GM18909 (cell line): ENCODE data around the gene ZNF423.

Source experiments
- ATAC-seq: cut with Tn5 transposase; IDR thresholded peaks from one replicate; pipeline ENCODE4 v1.9.1; 2021; ENCODE audit warnings: mild to moderate bottlenecking; ENCODE audit not compliant: unreplicated experiment, poor library complexity

ZNF423 gene

DNA sequence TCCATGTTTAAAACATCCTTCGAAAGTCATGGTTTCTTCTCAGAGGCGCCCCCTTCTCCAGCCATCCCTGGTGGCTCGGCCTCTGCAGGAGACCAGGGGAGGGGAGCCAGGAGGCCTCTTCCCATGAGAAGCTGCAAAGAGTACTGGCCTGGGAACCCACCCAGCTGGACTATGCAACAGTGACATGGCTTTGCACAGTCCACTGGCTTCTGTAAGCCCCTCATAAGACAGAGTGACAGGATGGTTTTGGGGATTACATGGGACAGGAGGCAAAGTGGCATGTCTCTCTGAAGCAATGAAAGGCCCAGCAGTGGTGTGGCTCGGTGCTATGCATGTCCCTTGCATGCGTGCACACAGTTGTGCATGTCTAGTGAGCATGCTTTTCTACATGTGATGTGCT lies 382.8 kb downstream of the ZNF423 start:
- no peak for ATAC-seq

DNA sequence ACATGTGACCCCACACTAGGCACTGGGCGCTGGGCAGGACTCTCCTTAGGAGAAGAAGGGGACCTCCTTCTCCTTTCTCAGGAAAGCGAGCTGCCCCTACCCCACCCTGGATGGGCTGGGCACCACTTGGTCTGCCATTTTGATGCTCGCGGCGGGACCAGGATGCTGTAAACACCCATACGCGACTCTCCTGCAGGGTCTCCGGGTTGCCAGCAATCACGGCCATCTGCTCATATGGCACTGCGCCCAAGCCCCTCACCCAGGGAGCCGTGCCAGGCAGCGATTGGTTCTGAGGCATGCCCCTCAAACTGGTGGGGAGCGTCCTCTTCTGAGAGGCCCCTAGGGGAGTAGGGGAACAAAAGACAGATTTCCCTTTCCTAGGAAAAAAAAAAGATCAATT lies 383.3 kb downstream of the ZNF423 start:
- no peak for ATAC-seq

DNA sequence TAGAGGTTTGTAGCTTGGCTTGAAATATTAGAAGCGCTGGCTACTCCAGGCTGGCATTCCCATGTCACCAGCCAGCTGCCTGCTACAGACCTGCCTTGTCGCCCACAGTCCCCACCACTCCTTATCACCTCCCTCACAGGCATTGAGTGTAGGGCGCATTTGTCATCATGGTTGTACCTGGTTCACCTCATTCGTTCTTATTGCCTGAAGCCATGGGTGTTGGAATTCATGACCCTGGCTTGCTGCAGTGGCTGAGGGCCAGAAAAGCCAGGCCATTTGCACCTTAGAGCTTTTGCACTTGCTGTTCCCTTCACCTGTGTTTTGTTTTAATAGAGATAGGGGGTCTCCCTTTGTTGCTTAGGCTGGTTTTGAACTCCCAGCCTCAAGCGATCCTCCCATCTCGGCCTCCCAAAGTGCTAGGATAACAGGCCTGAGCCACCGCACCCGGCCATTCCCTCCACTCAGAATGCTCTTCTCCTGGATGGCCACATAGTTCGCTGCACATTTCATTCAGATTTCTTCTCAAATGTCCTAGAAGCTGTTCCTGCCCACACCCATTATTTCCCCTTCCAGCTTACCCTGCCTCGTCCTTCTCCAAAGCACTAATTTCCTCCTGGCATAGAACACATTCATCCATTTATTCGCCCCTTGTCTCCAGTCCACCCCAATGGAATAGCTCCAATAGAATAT lies 384.7 kb downstream of the ZNF423 start:
- ATAC-seq, result no peak

DNA sequence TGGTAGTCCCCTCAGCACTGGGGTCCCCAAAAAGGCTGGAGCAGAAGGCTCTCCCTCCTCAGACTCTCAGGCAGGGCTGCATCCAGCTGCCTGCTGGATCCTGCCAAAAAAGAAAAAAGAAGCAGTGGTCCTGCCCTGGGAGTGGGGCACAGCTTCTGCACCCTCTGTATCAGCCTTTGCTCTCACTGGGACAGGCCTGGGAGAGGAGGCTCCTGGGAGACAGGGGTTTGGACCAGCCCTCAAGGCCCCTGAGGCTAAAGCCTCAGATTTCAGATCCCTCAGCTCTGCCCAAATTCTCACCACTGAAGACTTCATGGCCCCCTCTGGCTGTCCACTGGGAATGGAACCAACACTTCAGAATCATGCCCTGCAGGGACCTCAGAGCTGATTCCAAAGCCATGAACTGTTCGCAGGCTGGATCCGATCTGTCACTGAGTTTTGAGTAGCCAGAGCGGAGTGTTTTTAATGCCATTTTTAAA lies 385.4 kb downstream of the ZNF423 start:
- ATAC-seq, result no peak

DNA sequence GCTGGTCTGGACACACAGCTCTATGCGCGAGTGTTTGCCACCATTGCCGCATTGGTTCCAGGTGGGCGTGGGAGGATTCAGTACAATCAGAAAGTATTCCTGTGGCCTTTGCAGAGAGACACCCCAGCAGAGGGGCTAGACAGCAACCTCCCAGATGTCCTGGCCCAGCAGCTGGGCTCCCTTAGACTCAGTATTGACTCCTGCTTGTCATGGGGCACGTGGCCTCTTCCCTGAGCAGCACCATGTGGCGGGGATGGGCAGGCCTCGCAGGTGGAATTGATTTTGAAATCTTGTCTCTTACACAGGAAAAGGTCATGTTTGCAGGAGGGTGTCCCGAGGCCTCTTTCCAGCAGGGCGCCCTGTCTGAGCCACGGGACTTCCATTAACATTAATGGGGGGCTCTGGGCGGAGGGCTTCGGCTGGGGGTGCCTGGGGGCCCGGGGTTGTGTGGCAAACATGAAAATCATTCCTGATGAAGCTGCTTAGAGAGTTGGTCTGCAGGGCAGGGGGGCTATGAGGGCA lies 385.9 kb downstream of the ZNF423 start:
- no peak for ATAC-seq

DNA sequence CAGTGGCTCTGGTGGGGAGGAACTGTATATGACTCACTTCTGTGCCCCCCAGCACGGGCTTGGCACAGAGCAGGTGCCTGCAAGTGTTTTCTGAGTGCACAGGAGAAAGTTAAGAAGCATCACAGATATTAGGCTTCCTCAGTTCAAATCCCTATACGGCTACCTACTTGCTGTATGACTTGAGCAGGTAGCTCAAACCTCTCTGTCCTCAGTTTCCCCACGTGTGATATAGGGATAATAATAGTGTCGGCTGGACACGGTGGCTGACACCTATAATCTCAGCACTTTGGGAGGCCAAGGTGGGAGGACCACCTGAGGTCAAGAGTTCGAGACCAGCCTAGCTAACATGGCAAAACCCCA lies 386.6 kb downstream of the ZNF423 start:
- no peak for ATAC-seq

DNA sequence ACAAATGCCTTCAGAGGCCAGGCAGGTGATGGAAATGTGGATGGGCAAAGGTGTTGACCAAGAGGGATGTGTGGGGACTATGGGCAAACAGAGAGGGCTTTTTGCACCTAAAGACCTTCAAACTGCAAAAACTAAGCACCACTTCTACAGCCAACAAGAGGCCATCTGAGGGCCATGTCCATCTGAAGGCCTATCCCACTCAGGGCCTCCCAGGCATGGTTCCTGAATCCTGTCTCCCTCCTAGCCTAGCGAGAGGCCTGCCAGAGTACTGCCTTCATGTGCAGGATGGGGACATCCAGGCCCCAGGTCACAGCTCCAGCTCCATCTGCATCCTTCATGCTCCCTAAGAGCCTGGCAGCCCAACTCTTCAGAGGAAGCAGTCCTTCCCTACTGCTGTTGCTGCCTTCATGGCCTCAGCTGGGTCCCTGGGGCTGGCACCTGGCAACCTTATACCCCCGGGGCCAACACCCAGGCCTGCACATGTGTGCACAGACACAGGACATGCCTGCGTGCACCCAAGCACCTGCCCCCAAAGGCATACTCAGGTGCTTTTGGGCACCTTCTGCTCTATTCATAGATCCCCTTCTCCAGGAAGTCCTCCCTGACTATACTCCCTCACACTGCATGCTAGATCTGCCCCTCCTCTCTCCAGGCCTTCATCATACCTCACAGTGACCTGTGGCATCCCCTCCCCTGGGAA lies 387.2 kb downstream of the ZNF423 start:
- ATAC-seq, result no peak

DNA sequence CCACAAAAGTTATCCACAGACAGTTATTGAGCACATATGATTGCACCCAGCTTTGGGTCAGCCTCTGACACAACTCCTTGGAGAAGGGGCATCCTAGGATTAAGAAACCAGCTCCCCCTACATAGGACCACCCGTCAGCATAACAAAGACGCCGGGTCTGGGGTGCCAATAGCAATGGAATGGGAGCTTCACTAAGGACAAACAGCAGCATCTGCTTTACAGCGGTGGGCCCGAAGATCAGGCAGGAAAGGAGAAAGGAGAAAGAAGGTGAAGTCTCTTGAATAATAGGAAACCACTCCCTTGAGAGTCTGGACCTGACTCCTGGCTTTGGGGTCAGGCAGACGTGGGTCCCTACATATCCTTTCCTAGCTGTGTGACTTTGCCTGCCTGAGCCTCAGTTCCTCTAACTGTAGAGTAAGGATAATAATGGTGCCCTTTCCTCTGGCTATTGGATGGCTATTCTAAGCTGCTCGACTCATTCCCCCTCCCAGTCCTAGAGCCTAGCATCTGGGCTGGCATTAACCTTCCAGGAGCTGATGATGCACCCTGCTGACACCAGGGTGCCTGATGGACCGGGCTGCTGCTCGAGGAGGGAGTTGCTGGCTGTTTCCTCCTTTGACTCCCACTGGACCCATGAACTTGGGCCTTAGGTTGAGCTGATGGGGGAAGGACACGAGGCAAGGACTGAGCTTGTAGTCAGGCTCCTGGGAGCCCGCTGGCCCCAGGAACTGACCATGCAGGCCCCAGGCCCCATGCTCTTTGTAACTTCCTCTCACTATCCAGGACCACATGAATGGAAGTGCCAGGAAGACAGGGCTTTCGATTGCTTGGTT lies 388.2 kb downstream of the ZNF423 start:
- ATAC-seq, result no peak

DNA sequence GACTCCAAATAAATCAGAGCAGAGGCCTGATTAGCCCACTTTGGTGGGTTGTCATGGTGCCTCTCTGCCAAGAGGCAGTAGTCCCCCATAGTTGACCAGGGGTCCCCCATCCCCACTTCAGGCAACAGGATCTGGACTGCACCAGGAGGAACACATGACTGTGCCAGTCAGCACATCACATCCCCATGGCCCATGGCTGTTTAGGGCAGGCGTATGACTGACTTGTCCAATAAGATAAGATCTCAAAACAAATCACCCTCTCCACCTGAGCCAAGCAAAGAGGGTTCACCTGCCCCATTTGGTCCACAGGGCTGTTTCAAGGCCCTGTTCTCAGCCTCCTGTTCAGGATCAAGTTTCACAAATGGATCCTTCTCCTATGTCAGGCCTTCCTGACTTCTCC lies 389.0 kb downstream of the ZNF423 start:
- no peak for ATAC-seq

DNA sequence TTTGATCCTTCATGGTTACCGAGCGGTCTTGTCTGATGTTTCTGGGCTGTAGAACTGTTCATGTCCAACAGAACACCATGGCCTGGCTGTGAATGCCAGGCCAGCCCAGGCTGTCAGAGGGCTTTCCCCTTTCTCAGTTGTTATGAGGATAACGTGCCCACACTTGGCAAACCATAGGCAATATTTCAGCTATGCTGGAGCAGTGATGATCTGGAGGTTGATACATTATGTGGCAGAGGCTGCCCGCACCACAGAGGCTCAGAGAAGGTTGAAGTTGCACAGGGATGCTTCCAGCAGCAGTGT lies 389.4 kb downstream of the ZNF423 start:
- ATAC-seq, result no peak

DNA sequence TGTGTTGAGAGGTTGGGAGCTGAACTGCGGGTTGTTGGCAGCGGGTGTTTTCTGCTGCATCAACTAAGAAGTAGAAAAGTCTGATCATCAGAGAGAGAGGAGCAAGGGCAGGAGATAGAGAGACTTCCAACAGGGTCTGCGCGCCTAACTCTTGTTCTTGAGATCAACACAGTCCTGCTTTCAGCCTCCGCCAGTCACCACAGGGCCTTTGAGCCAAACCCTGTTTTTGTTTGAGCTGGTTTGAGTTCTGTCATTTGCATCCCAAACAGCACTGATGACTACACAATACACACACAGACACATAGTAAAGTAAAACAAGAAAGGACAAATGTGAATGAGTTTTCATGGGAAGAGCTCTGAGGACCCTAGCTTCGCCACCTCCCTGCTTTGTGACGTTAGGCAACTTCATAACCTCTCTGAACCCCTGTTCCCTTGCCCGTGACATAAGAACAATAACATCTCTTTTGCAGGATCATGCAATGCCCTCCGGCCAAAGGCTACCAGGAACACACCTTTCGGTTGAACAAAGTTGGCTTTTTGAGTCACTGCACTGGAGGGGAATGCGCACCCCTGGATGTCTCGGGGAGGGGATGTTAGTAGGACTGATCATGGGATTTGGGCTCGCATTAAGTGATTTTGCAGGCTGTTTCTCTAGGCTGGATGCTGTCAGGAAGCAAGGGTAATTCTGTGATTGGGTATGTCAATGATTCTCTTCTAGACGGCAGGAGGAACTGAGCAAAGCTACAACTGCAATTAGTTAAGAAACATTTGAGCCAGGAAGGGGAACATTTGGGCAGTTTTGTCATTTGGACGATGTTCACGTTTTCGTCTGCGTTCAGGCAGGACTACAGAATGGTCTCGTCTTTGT lies 390.0 kb downstream of the ZNF423 start:
- ATAC-seq, result no peak

DNA sequence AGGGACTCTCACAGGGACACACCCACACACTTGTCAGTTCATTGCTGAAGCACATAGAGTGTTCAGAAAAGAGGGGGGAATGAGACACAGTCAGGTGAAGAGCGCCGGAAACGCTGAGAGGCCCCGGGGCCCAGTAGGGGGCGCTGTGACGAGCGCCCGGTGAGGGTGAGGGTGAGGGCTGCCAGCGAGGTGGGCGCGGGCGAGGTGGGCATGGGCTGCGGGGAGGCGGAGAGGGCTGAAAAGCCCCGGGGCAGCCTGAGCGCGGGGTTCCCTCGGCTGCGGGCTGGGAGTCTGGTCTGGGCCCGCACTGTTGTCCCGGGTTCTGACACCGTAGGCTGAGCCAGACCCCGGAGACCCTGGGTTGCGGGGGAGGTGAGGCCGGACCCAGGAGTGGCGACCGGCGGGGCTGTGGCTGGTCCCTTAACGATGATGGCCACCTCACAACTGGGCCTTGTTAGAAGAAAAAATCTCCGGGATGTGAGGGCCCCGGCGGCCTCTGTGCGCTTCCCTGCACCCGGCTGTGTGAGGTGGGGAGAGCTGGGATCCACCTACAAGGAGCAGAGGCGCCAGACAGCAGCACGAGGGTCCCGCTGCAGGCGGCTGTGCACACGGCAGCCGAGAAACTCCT lies 390.9 kb downstream of the ZNF423 start:
- no peak for ATAC-seq

DNA sequence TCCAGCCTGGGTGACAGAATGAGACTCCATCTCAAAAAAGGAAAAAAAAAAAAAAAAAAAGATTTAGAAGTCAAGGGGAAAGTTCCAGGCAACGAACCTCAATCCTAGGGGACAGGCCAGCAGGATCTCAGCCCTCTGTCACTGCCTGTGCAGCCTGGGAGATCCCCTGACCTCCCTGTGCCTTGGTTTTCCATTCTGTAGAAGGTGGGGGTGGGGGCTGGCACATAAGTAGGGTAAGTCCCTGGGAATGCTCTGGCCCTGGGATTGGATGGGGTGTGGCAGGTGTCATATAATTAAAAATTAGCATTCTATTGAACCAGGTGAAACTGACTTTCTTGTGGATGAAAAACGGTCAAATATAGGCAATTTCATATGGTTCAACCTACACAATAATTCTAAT lies 391.8 kb downstream of the ZNF423 start:
- no peak for ATAC-seq

DNA sequence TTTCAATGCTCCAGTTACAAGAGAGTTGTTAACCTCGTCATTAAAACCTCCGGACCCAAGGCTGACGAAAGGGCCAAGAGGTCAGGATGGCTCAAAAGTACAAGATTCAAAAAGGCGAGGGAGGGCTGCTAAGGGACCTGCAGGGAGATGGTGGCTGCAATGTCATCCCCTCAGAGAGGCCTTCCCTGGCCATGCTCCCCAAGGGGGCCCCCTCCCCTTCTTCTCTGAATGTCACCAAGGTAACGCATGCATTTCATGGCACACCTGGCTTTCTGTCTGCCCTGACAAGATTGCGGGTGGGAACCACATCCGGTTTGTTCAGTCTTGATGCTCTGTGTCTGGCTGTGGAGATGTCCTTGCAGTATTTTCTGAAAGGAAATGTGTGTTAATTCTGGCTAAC lies 392.4 kb downstream of the ZNF423 start:
- ATAC-seq, result peak; percentile 95

DNA sequence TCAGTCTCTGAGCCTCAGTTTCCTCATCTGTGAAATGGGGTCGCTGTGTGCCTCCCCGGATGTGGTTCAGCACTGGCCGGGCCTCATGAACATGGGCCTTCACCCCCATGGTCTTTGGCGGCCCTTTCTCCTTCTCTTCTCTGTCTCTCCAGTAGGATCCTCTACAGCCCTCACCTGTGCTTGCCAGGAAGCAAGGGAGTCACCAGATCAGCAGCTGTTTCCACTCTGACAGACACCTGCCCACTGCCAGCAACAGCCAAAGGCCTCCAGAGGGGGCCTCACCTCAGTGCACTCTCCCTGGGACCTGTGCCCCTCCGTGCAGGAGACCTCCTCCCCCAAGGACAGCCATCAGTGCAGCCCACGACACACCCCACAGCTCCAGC lies 392.9 kb downstream of the ZNF423 start:
- ATAC-seq, result peak; percentile 24

DNA sequence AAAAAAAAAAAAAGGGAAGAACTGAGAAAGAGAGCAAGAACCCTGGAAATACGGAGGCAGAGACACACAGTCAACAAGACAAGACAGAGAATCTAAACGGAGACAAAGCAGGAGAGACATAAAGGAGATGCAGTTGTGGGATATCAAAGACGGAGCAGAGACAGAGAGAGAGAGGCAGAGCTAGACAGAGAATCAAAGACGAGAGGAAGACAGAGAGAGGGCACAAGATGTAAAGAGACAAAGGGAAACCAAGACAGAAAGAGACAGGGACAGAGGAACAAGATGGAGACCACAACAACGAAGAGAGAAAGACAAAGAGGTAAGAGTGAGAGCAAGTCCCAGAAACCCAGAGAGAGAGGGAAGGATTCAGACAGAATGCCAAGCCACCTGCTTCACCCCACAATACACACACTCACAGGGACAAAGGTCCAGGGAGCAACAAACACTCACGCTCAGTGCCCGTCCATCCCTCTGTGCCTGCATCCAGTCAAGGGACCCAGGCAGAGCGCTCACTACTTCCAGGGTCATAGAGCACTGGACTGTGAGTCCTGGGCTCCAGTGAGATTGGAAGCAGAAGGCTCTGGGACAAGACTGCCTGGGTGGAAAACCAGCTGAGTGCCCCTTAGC lies 393.4 kb downstream of the ZNF423 start:
- no peak for ATAC-seq

DNA sequence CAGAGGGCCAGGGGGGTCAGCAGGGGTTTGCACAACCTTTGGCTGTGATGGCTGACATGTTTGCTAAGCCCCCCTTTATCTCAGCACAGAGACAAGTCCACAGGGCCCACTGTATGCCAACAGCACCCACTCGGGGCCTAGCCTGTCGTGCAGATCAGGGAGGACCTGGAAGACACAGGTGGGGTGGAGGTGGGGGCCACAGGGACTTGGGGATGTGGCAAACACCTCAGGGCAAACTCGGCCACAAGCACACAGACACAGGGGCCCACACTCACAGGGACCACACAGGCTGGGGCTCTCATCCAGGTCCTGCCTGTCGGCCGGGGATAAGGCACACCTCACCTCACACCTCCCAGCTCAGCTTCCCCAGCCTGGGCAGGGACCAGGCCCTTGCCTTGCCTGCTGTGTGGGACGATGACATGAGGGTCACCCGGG lies 394.4 kb downstream of the ZNF423 start:
- ATAC-seq, result no peak

DNA sequence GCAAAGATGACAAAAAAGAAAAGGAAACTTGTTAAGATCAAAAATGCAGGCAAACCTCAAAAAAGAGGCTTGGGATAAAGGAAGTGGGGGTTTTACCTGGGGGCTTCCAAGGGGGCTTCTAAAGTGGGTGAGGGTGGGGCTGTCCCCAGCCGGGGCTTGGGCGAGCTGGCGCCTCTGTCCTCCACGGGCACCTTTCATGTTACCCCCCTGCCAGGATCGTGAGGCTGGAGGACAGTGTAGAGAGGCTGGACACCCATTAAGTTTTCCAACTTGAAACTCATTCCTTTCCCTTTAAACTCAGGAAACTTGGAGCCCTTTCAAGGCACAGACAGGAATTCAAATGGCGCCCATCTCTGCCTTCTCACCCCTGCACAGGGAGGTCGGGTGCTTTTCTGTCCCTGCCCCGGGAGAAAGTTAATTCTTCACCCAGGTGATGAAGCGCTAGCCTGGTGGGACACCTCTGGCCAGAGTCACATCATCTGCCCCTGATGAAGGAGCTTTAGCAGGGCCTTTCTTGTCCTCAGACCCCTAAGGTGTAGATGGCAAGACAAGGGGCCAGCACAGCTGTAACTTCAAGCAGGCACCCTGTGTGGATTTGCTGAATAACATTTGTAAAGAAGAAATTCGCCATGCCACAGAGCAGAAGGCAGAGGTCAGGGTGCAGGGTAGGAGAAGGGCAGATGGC lies 395.0 kb downstream of the ZNF423 start:
- ATAC-seq, result no peak
